Measurements from ENCODE around the gene GFRA3.

The GFRA3 gene

GRCh38 chr5:138246822-138247221 is 27.6 kb downstream of the GFRA3 start:
- DNase-seq (ENCODE audit: low read depth): no peak

DNA sequence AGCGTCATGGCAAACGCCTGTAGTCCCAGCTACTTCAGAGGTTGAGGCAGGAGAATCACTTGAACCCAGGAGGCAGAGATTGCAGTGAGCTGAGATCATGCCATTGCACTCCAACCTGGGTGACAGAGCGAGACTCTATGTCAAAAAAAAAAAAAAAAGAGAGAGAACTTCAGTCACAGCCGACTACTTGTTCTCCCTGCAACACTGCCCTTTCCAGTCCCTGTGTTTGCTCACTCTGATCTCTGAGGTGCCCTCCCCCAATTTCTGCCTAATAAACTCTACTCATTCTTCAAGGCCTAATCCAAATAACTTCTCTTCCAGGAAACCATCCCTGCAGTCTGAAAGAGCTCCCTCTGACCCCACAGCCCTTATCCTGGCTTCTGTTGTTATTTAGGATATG is 28.1 kb downstream of the GFRA3 start:
- no peak for DNase-seq (ENCODE audit: low read depth)

- DNase-seq (ENCODE audit: low read depth): no peak
Measured at GRCh38 chr5:138245717-138246116, 28.7 kb downstream of the GFRA3 start.

DNA sequence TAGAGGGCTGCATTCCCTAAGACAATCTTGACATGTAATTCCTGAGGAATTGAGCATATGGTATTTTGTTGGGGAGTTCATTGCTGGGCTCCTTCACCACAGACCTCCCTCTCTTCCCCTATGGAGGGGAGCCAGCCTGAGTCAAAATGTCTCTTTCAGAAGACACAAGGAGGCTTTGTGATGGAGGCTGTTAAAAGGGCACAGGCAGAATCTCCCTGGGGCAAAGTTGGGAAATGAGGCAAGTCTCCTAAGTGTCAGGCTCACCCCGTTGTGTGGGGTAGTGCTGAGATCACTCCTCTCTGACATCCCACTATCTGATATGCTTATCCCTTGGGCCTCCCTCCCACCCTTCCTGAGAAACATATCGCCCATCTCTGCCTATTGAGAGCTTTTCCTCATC is 30.6 kb downstream of the GFRA3 start:
- DNase-seq (ENCODE audit: low read depth): no peak

DNA sequence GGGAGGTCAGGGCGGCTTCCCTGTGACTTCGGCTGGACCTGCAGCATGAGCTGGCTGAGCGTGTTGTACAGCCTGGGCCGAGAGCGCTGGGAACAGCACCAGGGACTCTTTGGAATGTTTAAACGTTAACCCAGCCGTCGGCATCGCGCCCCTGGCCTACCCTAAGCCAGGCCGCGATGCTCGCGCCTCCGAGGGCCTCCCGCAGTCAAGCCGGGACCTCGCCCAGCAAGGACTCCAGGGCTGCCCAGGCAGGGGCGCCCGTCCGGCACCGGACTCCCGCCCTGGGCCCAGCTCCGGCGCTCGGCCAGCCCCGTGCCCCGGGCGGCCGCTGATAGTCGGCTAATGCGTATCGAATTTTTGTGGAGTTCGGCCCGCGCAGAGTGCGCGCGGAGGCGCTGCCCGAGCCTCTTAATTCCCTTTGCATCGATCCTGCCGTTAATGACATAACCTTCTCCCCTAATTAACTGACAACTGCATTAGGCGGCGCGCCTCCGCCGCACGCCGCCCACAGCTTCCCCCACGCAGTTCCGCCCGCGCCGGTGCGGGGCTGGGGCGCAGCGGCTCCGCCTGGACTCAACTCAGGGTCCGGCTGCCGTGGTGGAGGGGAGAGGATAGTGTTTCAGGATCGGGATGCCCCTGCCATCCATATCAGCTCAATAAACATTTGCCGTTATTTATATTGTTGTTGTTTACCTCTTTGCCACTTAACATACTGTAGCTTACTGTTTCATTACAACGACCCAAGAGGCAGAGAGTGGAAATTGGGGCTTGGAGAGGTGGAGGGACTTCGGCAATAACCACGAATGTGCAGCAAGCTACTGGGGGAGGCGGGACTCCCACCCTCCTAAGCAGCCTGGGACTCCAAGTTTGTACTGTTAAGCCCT is 32.5 kb downstream of the GFRA3 start:
- DNase-seq (ENCODE audit: low read depth): no peak

- DNase-seq (ENCODE audit: low read depth): no peak
Measured at GRCh38 chr5:138240650-138241385, 33.6 kb downstream of the GFRA3 start.

- no peak for DNase-seq (ENCODE audit: low read depth)
Measured at GRCh38 chr5:138238034-138238433, 36.4 kb downstream of the GFRA3 start.

DNA sequence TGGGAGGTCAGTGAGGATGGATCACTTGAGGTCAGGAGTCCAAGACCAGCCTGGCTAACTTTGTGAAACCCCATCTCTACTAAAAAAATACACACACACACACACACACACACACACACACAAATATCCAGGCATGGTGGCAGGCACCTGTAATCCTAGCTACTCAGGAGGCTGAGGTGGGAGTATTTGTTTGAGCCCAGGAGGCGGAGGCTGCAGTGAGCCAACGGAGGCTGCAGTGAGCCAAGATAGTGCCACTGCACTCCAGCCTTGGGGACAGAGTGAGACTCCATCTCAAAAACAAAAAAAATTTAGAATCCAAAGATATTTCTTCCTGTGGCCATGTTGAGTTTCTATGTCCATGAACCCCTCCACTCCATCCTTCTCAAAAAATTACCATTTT is 39.8 kb downstream of the GFRA3 start:
- DNase-seq (ENCODE audit: low read depth): no peak

- DNase-seq (ENCODE audit: low read depth): no peak
Measured at GRCh38 chr5:138233280-138233679, 41.1 kb downstream of the GFRA3 start.

- DNase-seq (ENCODE audit: low read depth): no peak
Measured at GRCh38 chr5:138230981-138231589, 43.3 kb downstream of the GFRA3 start.

DNA sequence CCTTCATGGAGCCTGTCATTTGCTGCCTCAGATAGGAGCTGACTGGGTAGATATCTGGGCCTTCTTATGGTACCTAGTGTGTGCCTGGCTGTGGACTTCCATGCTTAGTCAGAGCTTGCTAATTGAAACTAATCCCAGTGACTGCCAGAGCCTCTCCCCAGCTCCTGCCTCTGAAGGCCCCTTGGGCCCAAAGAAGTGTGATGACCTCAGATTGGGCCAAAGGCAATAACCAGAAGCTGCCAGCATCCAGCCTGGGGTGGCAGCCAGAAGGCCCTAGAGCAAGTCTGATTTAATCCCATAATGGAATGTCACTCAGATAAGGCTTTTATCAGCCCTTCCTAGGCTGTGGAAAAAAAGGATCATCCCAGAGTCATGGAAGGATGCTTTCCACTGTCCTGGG is 44.2 kb downstream of the GFRA3 start:
- DNase-seq (ENCODE audit: low read depth): no peak

DNA sequence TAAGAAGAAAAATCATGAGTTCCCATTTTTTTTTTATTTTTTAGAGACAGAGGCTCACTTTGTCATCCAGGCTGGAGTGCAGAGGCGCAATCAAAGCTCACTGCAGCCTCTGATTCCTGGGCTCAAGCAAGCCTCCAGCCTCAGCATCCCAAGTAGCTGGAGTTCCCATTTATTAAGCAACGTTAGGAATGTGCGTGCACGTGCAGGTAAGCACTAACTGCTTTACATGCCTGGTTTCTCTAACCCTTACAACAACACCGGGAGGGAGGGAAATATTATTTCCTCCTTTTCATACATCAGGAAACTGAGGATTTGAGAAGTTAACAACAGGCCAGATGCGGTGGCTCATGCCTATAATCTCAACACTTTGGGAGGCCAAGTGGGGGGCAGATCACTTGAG is 45.0 kb downstream of the GFRA3 start:
- DNase-seq (ENCODE audit: low read depth): no peak

GRCh38 chr5:138226910-138227309 is 47.5 kb downstream of the GFRA3 start:
- DNase-seq (ENCODE audit: low read depth): no peak

- no peak for DNase-seq (ENCODE audit: low read depth)
Measured at GRCh38 chr5:138224712-138225111, 49.7 kb downstream of the GFRA3 start.

- no peak for DNase-seq (ENCODE audit: low read depth)
Measured at GRCh38 chr5:138223532-138223931, 50.9 kb downstream of the GFRA3 start.

DNA sequence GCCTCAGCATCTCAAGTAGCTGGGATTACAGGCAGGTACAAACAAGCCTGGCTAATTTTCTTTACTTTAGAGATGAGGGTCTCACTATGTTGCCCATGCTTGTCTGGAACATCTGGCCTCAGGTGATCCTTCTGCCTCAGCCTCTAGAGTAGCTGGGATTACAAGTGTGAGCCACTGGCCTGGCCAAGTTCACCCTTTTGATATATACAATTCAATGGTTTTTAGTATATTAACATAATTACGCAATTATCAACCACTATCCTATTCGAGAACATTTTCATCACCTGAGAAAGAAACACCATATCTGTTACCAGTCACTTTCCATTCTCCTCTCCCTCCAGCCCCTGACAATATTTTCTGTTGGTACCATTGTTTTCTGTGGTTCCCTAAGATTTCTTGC is 57.6 kb downstream of the GFRA3 start:
- no peak for DNase-seq (ENCODE audit: low read depth)

DNA sequence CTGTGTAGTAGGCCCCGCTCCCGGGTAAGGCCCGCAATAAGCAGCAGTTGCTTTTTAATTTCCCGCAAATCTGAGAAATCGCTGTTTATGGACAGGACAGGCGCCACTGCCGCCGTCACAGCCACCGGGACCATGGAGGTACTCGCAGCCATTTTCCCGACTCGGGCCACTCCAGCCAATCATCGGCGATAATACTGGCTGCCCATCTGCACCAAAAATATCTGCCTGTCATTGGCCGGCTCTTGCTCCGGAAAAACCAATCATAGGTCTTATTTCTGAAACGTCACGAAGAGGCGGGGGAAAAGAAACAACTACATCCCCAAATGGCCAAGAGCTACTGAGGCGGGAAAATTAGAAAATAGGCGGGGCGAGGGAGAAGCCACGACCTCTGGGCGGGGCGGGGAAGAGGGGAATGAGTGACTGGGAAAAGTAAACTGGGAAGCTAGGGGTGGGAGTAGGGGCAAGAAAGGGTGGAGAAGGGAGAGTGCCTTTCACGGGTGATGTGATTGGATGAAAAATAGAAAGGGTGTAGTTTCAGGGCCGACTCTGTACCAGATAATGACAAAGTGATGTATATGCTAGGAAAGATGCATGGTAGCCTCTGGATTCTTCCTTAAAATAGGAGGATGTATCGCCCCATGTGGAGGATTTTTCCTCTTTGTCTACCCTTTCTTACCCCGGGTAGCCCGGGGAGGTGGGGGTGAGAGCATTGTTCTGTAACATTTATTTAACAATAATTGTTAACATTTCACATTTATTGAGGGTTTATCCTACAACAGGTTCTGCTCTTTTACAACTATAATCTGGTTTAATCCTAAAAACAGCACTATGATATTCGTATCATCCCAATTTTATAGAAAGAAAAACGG is 61.0 kb downstream of the GFRA3 start, which contains the start of gene CDC23:
Gene CDC23 (minus strand): TSS at position 163 of the 869 bp plus-strand sequence. CDS start 11 bp downstream, at position 152.
- DNase-seq (ENCODE audit: low read depth): peak; percentile 82

DNA sequence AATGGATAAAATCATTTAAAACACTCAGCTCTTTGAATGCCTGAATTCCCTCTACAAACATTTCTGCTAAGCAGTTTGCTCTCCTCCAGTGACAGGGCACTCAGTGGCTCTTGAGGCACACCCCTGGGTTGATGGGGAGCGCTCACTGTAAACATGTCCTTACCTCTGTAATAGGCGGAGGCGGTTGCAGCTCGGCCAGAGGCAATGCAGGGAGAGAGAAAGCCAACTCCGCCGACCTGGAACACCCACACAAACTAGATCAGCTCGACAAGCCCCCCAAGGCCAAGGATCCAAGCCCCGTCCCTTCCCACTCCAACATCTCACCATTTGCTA is 61.6 kb downstream of the GFRA3 start:
- no peak for DNase-seq (ENCODE audit: low read depth)

DNA sequence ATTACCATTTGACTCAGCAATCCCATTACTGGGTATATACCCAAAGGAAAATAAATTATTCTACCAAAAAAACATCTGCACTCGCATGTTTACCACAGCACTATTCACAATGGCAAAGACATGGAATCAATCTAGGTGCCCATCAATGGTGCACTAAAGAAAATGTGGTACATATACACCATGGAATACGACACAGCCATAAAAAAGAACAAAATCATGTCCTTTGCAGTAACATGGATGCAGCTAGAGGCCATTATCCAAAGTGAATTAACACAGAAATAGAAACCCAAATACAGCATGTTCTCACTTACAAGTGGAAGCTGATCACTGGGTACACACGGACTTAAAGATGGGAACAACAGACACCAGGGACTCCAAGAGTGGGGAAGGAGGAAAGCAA is 63.4 kb downstream of the GFRA3 start:
- no peak for DNase-seq (ENCODE audit: low read depth)

Measured in activated T-cell treated with anti-CD3 and anti-CD28 coated beads for 48 hours (primary cell).